ENCODE measurements around the gene OPCML. TPM values are rescaled to one million over a fixed set of nuclear protein-coding genes. Genes with fewer than 3 reads are reported as not detected.

Gene OPCML
- total and polyA plus RNA-seq, 2 donors (not counting 1 experiment from before 2014, with no cell fraction given), result not detected

DNA sequence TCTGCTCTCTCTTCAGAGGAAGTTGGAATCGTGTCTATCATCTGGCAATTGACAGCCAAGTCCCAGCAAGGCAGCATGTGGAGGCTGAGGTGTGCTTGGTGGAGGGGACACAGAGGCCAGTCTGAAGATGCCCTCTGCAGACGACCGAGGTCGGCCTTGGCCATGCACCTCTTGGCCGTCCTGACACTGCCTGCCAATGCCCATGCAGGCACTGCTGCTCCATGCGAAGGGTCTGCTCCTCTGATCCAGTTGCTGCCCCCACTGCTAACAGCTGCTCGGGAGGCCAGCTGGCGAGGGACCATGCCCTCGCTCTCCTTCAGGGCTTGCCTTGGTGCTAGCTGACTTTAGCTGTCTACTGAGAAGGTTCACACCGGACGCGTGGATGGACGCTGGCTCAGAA, 527.9 kb downstream of the OPCML start:
- no peak overlapping the region for H3K4me3 ChIP-seq (ENCODE audit: control extremely low read depth in 1 of 5, extremely low read depth in 1 of 5, insufficient read depth in 1 of 5, low read depth in 2 of 5, low read length in 4 of 5)
- H3K27me3 Mint-ChIP-seq, result no peaks in the 10 kb centered on the region
- H3K9ac ChIP-seq (ENCODE audit: low read length), result no peak overlapping the region
- H3K4me1 ChIP-seq (ENCODE audit: control insufficient read depth in 2 of 2, insufficient read depth in 2 of 2, low read length in 2 of 2), result no peaks in the 10 kb centered on the region
- no peak overlapping the region for H3K4me3 Mint-ChIP-seq
- TF ChIP-seq, protein P1, sequence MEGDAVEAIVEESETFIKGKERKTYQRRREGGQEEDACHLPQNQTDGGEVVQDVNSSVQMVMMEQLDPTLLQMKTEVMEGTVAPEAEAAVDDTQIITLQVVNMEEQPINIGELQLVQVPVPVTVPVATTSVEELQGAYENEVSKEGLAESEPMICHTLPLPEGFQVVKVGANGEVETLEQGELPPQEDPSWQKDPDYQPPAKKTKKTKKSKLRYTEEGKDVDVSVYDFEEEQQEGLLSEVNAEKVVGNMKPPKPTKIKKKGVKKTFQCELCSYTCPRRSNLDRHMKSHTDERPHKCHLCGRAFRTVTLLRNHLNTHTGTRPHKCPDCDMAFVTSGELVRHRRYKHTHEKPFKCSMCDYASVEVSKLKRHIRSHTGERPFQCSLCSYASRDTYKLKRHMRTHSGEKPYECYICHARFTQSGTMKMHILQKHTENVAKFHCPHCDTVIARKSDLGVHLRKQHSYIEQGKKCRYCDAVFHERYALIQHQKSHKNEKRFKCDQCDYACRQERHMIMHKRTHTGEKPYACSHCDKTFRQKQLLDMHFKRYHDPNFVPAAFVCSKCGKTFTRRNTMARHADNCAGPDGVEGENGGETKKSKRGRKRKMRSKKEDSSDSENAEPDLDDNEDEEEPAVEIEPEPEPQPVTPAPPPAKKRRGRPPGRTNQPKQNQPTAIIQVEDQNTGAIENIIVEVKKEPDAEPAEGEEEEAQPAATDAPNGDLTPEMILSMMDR (IDR thresholded peaks at IDR 0.05), result no peak
- TF ChIP-seq EZH2 (IDR thresholded peaks at IDR 0.05; ENCODE audit: borderline replicate concordance, insufficient read depth, low read depth, low read length, poor library complexity, severe bottlenecking), result no peak
- intact Hi-C loops (cut with micrococcal nuclease), result no loop called here
- DNase-seq, result no peak
- ChIA-PET POLR2A (no interaction called here), CTCF (no interaction called here)
- no peak for ATAC-seq (ENCODE audit: low read depth)
- 80% methylated on average over 13 of the region's 13 CpGs for WGBS (ENCODE audit: insufficient coverage)
- H2AFZ ChIP-seq (ENCODE audit: insufficient read depth, low read depth, low read length, poor library complexity, severe bottlenecking), result no peak overlapping the region
- H4K20me1 ChIP-seq (ENCODE audit: control insufficient read depth, insufficient read depth, low read length, poor library complexity, severe bottlenecking), result no peaks in the 10 kb centered on the region
- H3K9me3 Mint-ChIP-seq (ENCODE audit: insufficient read depth), result no peaks in the 10 kb centered on the region
- H3K4me2 ChIP-seq (replicated peaks; ENCODE audit: low read depth, low read length, poor library complexity, severe bottlenecking), result no peak overlapping the region
- H3K27me3 ChIP-seq (replicated peaks in 1 of 4; ENCODE audit: control extremely low read depth in 1 of 4, control insufficient read depth in 3 of 4, insufficient read depth in 4 of 4, low read length in 3 of 4), result no peaks in the 10 kb centered on the region
- no peak overlapping the region for H3K27ac ChIP-seq (ENCODE audit: low read length in 2 of 2)
- no peaks in the 10 kb centered on the region for H3K79me2 ChIP-seq (ENCODE audit: control insufficient read depth, insufficient read depth, low read length)
- no peaks in the 10 kb centered on the region for H3K4me1 Mint-ChIP-seq
- peaks cover 0 to 27% (median 0%) of the 10 kb centered on the region in 3 donors for H3K9me3 ChIP-seq (ENCODE audit: control extremely low read depth in 1 of 3, control insufficient read depth in 2 of 3, insufficient read depth in 1 of 3, low read length in 2 of 3)
- H3K27ac Mint-ChIP-seq, result no peak overlapping the region
- no peaks in the 10 kb centered on the region for H3K36me3 ChIP-seq (replicated peaks in 1 of 2; ENCODE audit: control extremely low read depth in 1 of 2, control insufficient read depth in 1 of 2, extremely low read depth in 1 of 2, insufficient read depth in 2 of 2, low read length in 1 of 2)

DNA sequence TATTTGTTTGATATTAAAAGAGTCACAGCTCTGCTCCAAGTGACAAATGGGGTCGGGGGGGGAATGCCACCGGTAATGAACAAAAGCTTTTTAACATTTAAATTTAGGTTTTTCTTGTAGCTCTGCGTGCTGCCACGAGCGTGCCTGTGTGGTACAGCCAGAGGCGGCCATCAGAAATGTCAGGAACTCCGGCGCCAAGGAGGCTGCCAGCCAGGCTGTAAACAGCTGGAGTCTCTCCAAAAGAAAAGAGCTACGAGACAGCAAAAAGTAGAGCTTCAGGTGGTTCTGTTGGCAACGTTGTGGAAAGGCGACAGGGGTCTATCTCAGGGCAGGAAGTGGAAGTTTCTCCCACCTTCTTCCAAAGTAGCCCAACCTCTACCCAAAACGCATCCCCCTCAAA, 532.8 kb downstream of the OPCML start:
- Mint-ChIP-seq H3K4me1 (no peaks in the 10 kb centered on the region), H3K27me3 (peaks cover 2% of the 10 kb centered on the region), H3K27ac (no peak overlapping the region), H3K9me3 (ENCODE audit: insufficient read depth) (no peaks in the 10 kb centered on the region), H3K4me3 (no peak overlapping the region)
- Histone ChIP-seq H3K4me3 (ENCODE audit: control extremely low read depth in 1 of 5, extremely low read depth in 1 of 5, insufficient read depth in 1 of 5, low read depth in 2 of 5, low read length in 4 of 5) (no peak overlapping the region), H3K9me3 (ENCODE audit: control extremely low read depth in 1 of 3, control insufficient read depth in 2 of 3, insufficient read depth in 1 of 3, low read length in 2 of 3) (peaks cover 0 to 15% (median 0%) of the 10 kb centered on the region in 3 donors), H2AFZ (ENCODE audit: insufficient read depth, low read depth, low read length, poor library complexity, severe bottlenecking) (no peak overlapping the region), H3K4me1 (ENCODE audit: control insufficient read depth in 2 of 2, insufficient read depth in 2 of 2, low read length in 2 of 2) (no peaks in the 10 kb centered on the region), H3K9ac (ENCODE audit: low read length) (no peak overlapping the region), H4K20me1 (ENCODE audit: control insufficient read depth, insufficient read depth, low read length, poor library complexity, severe bottlenecking) (no peaks in the 10 kb centered on the region), H3K36me3 (replicated peaks in 1 of 2; ENCODE audit: control extremely low read depth in 1 of 2, control insufficient read depth in 1 of 2, extremely low read depth in 1 of 2, insufficient read depth in 2 of 2, low read length in 1 of 2) (no peaks in the 10 kb centered on the region), H3K27me3 (replicated peaks in 1 of 4; ENCODE audit: control extremely low read depth in 1 of 4, control insufficient read depth in 3 of 4, insufficient read depth in 4 of 4, low read length in 3 of 4) (peaks cover 0 to 3% (median 0%) of the 10 kb centered on the region in 4 experiments), H3K27ac (ENCODE audit: low read length in 2 of 2) (no peak overlapping the region), H3K79me2 (ENCODE audit: control insufficient read depth, insufficient read depth, low read length) (no peaks in the 10 kb centered on the region), H3K4me2 (replicated peaks; ENCODE audit: low read depth, low read length, poor library complexity, severe bottlenecking) (no peak overlapping the region)
- intact Hi-C loops (cut with micrococcal nuclease), result no loop called here
- ChIA-PET CTCF (no interaction called here), POLR2A (no interaction called here)
- no peak for TF ChIP-seq EZH2 (IDR thresholded peaks at IDR 0.05; ENCODE audit: borderline replicate concordance, insufficient read depth, low read depth, low read length, poor library complexity, severe bottlenecking)
- TF ChIP-seq, protein P1 (IDR thresholded peaks at IDR 0.05), result no peak
- 71% methylated on average over 6 of the region's 12 CpGs for WGBS (ENCODE audit: insufficient coverage)
- ATAC-seq (ENCODE audit: low read depth) (no peak), DNase-seq (no peak)
